Sciatic nerve (tissue), 2 donors: Measurements from ENCODE around the gene FYN. TPM values are rescaled to one million over a fixed set of nuclear protein-coding genes. Genes with fewer than 3 reads are reported as not detected.

Experiments used
- ATAC-seq: fragments of 200-7000 bp; cut with Tn5 transposase; one replicate; pipeline ENCODE4 v1.9.1; 2020; ENCODE audit warnings: mild to moderate bottlenecking, moderate library complexity
- DNase-seq: peaks from one replicate; pipeline ENCODE4 v3.0.0-alpha.2; 2020; ENCODE audit warnings: low spot score
- intact Hi-C: fragments of 100-400 bp; cut with DNase I; formaldehyde crosslinking; loops from one replicate; pipeline ENCODE4 v1.14.2; 2022
- total RNA-seq: library from RNA; stranded (reverse); fragmentation: NEBNext Ultra II Directional; extraction: Animal tissue kit (Norgen Biotek cat#: 25700); gene quantifications from one replicate; pipeline ENCODE4 v1.2.1, GENCODE V29; 2021
- donor health status: DM: no; HTN: no; CAD: no.
- donor health status: DM: no; HTN: no; CAD: no.

FYN gene
- total RNA-seq, 1 donor from 2014 or later = 173 TPM

DNA sequence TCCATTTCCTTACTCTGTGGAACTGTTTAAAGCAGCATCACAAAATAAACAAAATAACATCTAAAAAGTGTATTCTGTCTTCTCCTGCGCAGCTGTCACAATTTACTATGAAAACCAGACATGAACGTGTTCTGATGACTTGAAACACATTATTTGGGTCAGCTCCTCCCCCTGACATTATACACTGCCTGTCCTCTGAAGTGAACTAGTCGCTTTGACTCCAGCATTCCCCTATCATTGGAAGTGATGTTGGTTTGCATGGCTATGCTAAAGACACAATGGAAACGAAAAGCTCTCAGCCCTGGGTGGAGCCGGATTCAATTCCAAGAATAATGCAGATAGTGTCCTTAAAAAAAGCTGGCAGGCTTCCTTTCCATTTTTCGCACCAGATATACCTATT is 125.9 kb downstream of the FYN start:
- ATAC-seq = no peak
- intact Hi-C loops = no loop called here

GRCh38 chr6:111746983-111747382 is 126.3 kb downstream of the FYN start:
- intact Hi-C loops = no loop called here
- no peak for DNase-seq
- ATAC-seq = no peak

More for the DNA sequence above, 125.9 kb downstream of the FYN start:
- no peak for DNase-seq

- no peak for ATAC-seq
- intact Hi-C loops = no loop called here
- DNase-seq = no peak
Observed at GRCh38 chr6:111745636-111746035, 127.6 kb downstream of the FYN start.

DNA sequence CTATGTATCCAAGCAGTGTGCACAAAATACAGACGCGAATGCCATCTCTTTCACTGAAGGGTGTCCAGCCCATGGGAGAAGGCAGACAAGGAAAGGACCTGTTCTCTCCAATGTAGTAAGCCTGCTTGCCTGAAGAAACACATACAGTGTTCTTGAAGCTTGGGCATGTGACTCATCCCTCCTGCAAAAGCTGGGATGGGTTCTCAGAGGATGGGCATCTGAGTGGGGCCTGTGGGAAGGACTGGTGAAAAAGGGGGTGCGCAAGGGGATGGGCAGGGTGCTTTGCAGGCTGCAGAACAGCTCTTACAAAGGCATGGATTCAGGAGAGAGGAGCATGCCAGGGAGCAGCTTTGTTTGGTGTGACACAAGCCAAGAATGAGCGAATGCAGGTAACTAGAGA is 128.1 kb downstream of the FYN start:
- intact Hi-C loops = no loop called here
- ATAC-seq (no peak), DNase-seq (no peak)

- intact Hi-C loops = no loop called here
- ATAC-seq (peak; percentile 94), DNase-seq (peak; percentile 78)
Observed at GRCh38 chr6:111743862-111744692, 129.2 kb downstream of the FYN start.

DNA sequence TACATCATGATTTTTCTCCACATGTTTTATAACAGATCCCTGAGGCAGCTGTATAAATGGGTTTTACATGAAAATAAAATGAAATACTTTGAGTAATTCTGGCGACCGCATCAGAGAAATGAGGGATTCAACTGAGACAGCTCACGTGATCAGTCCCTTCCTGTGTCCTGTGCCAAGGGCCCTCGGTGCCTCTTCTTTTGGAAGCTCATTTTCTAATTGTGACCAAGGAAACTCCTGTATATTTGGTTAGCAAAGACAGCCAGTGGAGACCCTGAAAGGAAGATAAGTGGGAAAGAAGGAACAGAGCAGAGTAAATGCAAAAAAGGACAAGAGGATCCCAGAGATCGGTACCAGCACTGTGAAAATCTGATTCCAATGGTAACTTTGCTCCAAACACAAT is 129.9 kb downstream of the FYN start:
- intact Hi-C loops = no loop called here
- ATAC-seq = peak; percentile 61
- DNase-seq = no peak

GRCh38 chr6:111741177-111741952 is 131.9 kb downstream of the FYN start:
- ATAC-seq (no peak), DNase-seq (no peak)
- intact Hi-C loops = no loop called here

GRCh38 chr6:111740506-111740905 is 132.7 kb downstream of the FYN start:
- intact Hi-C loops = no loop called here
- DNase-seq = no peak

GRCh38 chr6:111739257-111739696 is 134.0 kb downstream of the FYN start:
- ATAC-seq (no peak), DNase-seq (no peak)
- intact Hi-C loops = no loop called here

More at GRCh38 chr6:111740506-111740905, 132.7 kb downstream of the FYN start:
- ATAC-seq = no peak

GRCh38 chr6:111738631-111739030 is 134.6 kb downstream of the FYN start:
- DNase-seq = no peak
- no peak for ATAC-seq
- intact Hi-C loops = no loop called here

DNA sequence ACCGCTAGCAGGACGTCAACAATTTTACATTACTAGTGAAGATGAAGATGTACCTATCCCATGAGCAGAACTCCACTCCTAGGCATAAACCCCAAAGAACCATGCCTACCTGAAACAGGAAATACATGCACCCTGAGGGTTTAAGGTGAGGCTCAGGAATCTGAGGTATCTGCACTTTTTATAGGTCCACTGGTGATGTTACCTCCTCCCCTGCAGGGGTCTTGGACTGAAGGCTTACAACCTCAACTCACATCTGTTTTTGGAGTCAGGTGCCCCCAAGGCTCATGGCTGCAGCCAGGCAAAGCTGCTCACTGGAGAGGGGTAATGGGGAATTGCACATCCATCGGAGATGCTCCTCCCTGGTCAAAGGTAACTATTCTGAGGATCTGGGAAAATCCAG is 135.1 kb downstream of the FYN start:
- no peak for ATAC-seq
- intact Hi-C loops = no loop called here

GRCh38 chr6:111737065-111737521 is 136.2 kb downstream of the FYN start:
- DNase-seq = no peak
- ATAC-seq = no peak

More for the DNA sequence above, 135.1 kb downstream of the FYN start:
- DNase-seq = no peak

GRCh38 chr6:111736005-111736608 is 137.1 kb downstream of the FYN start:
- DNase-seq (no peak), ATAC-seq (no peak)
- intact Hi-C loops = no loop called here

More at GRCh38 chr6:111737065-111737521, 136.2 kb downstream of the FYN start:
- intact Hi-C loops = no loop called here

- intact Hi-C loops = no loop called here
- DNase-seq (no peak), ATAC-seq (no peak)
Observed at GRCh38 chr6:111734068-111735061, 138.9 kb downstream of the FYN start.

DNA sequence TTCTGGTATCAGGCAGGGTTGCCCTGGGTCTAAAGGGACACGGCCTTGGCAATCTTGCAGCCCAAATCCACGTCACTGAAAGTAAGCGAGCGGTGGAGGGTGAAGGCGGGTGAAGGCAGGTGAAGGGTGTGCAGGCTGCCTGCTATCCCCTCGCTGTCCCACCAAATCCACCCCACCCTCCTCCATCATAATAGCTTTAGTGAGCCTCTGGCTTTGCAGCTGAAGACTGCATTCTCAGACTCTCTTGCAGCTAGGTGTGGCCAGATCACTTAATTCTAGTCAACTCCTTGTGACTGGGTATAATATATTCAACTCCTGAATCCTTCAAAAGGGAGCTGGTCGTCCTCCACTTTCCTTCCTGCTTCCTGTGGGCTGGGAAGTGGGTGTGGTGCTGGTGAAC is 140.9 kb downstream of the FYN start:
- intact Hi-C loops = no loop called here
- ATAC-seq = no peak

DNA sequence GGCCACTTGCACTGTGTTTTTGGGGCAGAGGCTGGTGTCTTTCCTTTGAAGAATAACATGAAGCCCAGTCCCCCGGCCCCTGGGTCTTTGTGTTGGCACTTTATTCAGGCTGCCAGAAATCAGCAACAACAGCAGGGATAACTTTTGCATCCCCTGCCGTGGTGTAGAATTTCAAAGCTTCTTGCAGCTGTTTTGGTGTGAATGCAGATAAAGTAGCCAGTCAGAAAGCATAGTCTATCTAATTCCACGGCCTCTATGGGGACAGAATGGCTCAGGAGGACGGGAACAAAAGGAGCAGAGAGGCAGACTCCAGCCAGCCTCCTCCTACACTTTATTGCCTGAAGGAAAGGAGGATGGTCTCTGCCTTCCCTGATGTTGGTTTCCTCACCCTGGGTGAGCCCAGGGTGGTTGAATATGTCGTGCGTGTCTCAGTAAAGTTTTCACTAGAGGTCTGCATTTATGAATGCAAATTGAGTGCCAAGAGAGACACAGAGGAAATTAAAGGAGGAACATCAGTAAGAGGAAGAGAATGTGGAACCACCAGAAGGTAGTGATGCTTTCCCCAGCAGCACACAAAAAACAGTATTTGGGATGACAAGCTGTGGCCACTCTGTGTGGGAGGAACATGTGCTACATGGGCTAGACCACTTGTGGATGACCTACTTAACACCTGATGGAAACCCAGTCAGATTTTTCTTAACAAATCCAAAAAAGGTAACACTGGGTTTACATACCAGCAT is 141.6 kb downstream of the FYN start:
- intact Hi-C loops = no loop called here
- ATAC-seq (peak; percentile 24), DNase-seq (no peak)

More for the DNA sequence above, 140.9 kb downstream of the FYN start:
- DNase-seq = no peak

GRCh38 chr6:111730864-111731263 is 142.4 kb downstream of the FYN start:
- ATAC-seq (peak; percentile 85), DNase-seq (peak; percentile 75)
- intact Hi-C loops = no loop called here

DNA sequence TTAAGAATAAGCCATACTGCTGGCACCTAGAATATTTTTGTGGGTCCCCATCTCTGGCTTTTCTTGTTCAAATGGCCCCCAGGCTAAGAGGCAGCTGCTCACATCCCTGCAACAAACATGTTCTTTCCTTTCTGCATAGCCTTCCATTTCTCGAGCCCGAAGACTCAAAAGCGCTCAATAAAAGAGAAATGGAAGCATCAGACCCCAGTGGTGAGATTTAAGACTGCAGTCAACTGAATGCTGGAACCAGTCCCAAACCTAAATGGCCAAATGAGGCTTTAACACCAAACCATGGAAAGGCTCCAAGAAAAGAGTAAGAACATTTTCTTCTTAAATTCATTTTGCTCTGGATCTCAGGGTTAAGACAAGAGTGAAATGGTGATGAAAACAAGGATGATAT is 145.4 kb downstream of the FYN start:
- no peak for ATAC-seq
- DNase-seq = no peak
- intact Hi-C loops = no loop called here
